Measurements from ENCODE around the gene GALK1. TPM values are rescaled to one million over a fixed set of nuclear protein-coding genes. Genes with fewer than 3 reads are reported as not detected.

The GALK1 gene
- total RNA-seq, 2 experiments from 2014 or later: 50.4 to 53.0 TPM

GRCh38 chr17:75722076-75722475 is 42.9 kb downstream of the GALK1 start:
- POLR2A ChIA-PET: interaction anchor here (0.6 kb wide), 1 partner anchor 205 kb away, joined by 4 read pairs; no protein-coding TSS in a partner anchor
- DNase-seq (no peak), ATAC-seq (ENCODE audit: low read depth) (no peak)
- no peaks in the 10 kb centered on the region for H3K36me3 Mint-ChIP-seq
- peaks cover 4% of the 10 kb centered on the region for H3K4me1 Mint-ChIP-seq
- H3K4me3 Mint-ChIP-seq: no peak overlapping the region
- peaks cover 26% of the 10 kb centered on the region for H3K27me3 Mint-ChIP-seq
- no peaks in the 10 kb centered on the region for H3K9me3 Mint-ChIP-seq
- no peak overlapping the region for H3K27ac Mint-ChIP-seq

DNA sequence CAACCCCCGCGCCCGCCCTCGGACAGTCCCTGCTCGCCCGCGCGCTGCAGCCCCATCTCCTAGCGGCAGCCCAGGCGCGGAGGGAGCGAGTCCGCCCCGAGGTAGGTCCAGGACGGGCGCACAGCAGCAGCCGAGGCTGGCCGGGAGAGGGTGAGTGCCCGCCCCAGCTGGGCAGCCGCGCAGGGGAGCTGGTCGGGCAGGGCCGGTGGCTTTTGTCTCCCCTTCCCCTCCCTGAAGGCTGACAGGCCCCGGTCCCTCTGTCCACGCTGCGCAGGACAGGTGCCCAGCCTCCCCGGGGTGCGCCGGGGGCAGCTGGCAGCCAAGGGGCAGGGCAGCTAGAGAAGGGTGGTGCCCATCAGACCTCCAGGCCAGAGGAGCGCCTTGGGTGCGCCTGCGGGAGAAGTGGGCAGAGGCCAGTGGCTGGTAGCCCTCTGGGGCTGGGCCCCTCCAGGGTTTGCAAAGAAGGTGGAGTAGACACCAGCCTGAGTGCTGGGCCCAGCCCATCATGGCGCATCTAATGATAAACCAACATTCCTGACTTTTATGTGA is 43.5 kb downstream of the GALK1 start:
- Mint-ChIP-seq H3K4me1 (peaks cover 4% of the 10 kb centered on the region), H3K4me3 (no peak overlapping the region), H3K9me3 (no peaks in the 10 kb centered on the region), H3K27me3 (peaks cover 28% of the 10 kb centered on the region), H3K36me3 (no peaks in the 10 kb centered on the region), H3K27ac (no peak overlapping the region)
- no peak for DNase-seq
- no peak for ATAC-seq (ENCODE audit: low read depth)
- POLR2A ChIA-PET: interaction anchor here (1.0 to 1.4 kb wide), 2 partner anchors 17 to 26 kb away, joined by 3 to 8 read pairs; no protein-coding TSS in a partner anchor

- DNase-seq (peak; percentile 82), ATAC-seq (ENCODE audit: low read depth) (peak; percentile 92)
- H3K36me3 Mint-ChIP-seq: no peaks in the 10 kb centered on the region
- peak within 1 kb of the TSS; percentile 64 for H3K27ac Mint-ChIP-seq
- peaks cover 4% of the 10 kb centered on the region for H3K4me1 Mint-ChIP-seq
- peaks cover 30% of the 10 kb centered on the region for H3K27me3 Mint-ChIP-seq
- H3K4me3 Mint-ChIP-seq: peak within 1 kb of the TSS; percentile 82
- H3K9me3 Mint-ChIP-seq: no peaks in the 10 kb centered on the region
- POLR2A ChIA-PET: interaction anchor here (0.7 to 1.4 kb wide), 3 partner anchors 18 to 87 kb away, joined by 3 to 8 read pairs (median 3); no protein-coding TSS in a partner anchor
These were observed 44.1 kb downstream of the GALK1 start, which contains the start of gene ITGB4 for GRCh38 chr17:75720656-75721462. TSS of gene ITGB4 (plus strand) at chr17:75721459. CDS start at chr17:75724704, 3,245 bp downstream.

- no peak for ATAC-seq (ENCODE audit: low read depth)
- POLR2A ChIA-PET: no interaction called here
- Mint-ChIP-seq H3K4me1 (peaks cover 4% of the 10 kb centered on the region), H3K27me3 (peaks cover 30% of the 10 kb centered on the region), H3K4me3 (no peak overlapping the region), H3K27ac (no peak overlapping the region), H3K36me3 (no peaks in the 10 kb centered on the region), H3K9me3 (no peaks in the 10 kb centered on the region)
- DNase-seq: no peak
These were observed 45.3 kb downstream of the GALK1 start for GRCh38 chr17:75719732-75720131.

- Mint-ChIP-seq H3K9me3 (no peaks in the 10 kb centered on the region), H3K4me3 (no peak overlapping the region), H3K27ac (no peak overlapping the region), H3K27me3 (peaks cover 16% of the 10 kb centered on the region), H3K36me3 (peaks cover 2% of the 10 kb centered on the region), H3K4me1 (peaks cover 2% of the 10 kb centered on the region)
- DNase-seq: no peak
- POLR2A ChIA-PET: no interaction called here
- no peak for ATAC-seq (ENCODE audit: low read depth)
These were observed 52.5 kb downstream of the GALK1 start for GRCh38 chr17:75712446-75712845.

Small RNAs within 50 kb of the gene (microRNA-seq; reads per million reads assigned to microRNA genes)
- gene MIR4738: not detected

Other genes starting within 250 kb of the GALK1 start
- 1 to 10 TPM in 1 of 2 experiments, under 1 TPM in 1; 0.72 to 2.3 TPM for gene CASKIN2, start 249.7 kb downstream of the GALK1 start, total RNA-seq
- 10 to 100 TPM; 75.2 to 76.0 TPM for gene TSEN54, start 248.7 kb downstream of the GALK1 start, total RNA-seq
- gene LLGL2, start 239.5 kb downstream of the GALK1 start, total RNA-seq: 10 to 100 TPM; 36.9 to 37.2 TPM
- gene MYO15B, start 177.4 kb downstream of the GALK1 start, total RNA-seq: 100 to 1,000 TPM; 120 to 125 TPM
- under 1 TPM; 0.26 to 0.42 TPM for gene SMIM5, start 131.8 kb downstream of the GALK1 start, total RNA-seq
- gene RECQL5, start 98.0 kb downstream of the GALK1 start, total RNA-seq: 10 to 100 TPM; 49.8 to 50.8 TPM
- gene SAP30BP, start 97.9 kb downstream of the GALK1 start, total RNA-seq: 100 to 1,000 TPM; 112 to 113 TPM
- gene ITGB4, start 43.7 kb downstream of the GALK1 start, total RNA-seq: 1 to 10 TPM; 1.0 to 1.4 TPM
- 10 to 100 TPM; 37.4 to 39.8 TPM for gene UNK, start 19.6 kb upstream of the GALK1 start, total RNA-seq
- 100 to 1,000 TPM; 221 to 222 TPM for gene UNC13D, start 79.2 kb upstream of the GALK1 start, total RNA-seq
- gene WBP2, start 90.1 kb upstream of the GALK1 start, total RNA-seq: 100 to 1,000 TPM; 107 TPM
- 10 to 100 TPM; 23.2 to 27.9 TPM for gene TRIM47, start 113.4 kb upstream of the GALK1 start, total RNA-seq
- gene TRIM65, start 131.8 kb upstream of the GALK1 start, total RNA-seq: 10 to 100 TPM; 35.3 to 36.3 TPM
- 100 to 1,000 TPM; 111 to 119 TPM for gene MRPL38, start 139.7 kb upstream of the GALK1 start, total RNA-seq
- 10 to 100 TPM; 28.5 to 36.0 TPM for gene FBF1, start 175.8 kb upstream of the GALK1 start, total RNA-seq
- 10 to 100 TPM; 28.3 to 30.2 TPM for gene ACOX1, start 214.0 kb upstream of the GALK1 start, total RNA-seq
- gene TEN1, start 214.0 kb upstream of the GALK1 start, total RNA-seq: 10 to 100 TPM; 15.9 to 17.1 TPM
- gene CDK3, start 235.7 kb upstream of the GALK1 start, total RNA-seq: 1 to 10 TPM; 7.5 to 8.2 TPM

All from activated naive CD8-positive, alpha-beta T cell treated with anti-CD3 and anti-CD28 coated beads, Interleukin-2, amount 10 ng/mL, durations not matched to agents 7 days and 5 days (primary cell).